ENCODE results near the gene IDI2. TPM values are rescaled to one million over a fixed set of nuclear protein-coding genes. Genes with fewer than 3 reads are reported as not detected.

Gene IDI2
- total and polyA plus RNA-seq, 2 of the 13 experiments (the other 11 are each of a cell fraction or from before 2014, with no cell fraction given), result not detected

- TF ChIP-seq SETDB1 (CRISPR knock-in tag; IDR thresholded peaks at IDR 0.05; ENCODE audit: borderline replicate concordance), result no peak
- TF ChIP-seq ZNF777 (CRISPR knock-in tag; IDR thresholded peaks at IDR 0.05), result no peak
- TF ChIP-seq NONO (IDR thresholded peaks at IDR 0.05), result no peak
- TF ChIP-seq NONO (CRISPR knock-in tag; conservative IDR thresholded peaks at IDR 0.05), result no peak
- TF ChIP-seq PHB2 (IDR thresholded peaks at IDR 0.05; ENCODE audit: partially characterized antibody), result no peak
- no peak for TF ChIP-seq ZNF510 (CRISPR knock-in tag; IDR thresholded peaks at IDR 0.05; ENCODE audit: low read depth)
- TF ChIP-seq RFX3 (CRISPR knock-in tag; IDR thresholded peaks at IDR 0.05), result no peak
- no peak for TF ChIP-seq ZNF644 (CRISPR knock-in tag; IDR thresholded peaks at IDR 0.05; ENCODE audit: low read depth)
- 0 out of 2 replicates have a peak, but pooled peaks have one; percentile 8 for TF ChIP-seq ZNF367 (CRISPR knock-in tag; IDR thresholded peaks at IDR 0.05; ENCODE audit: borderline replicate concordance)
- 0 out of 2 replicates have a peak, but pooled peaks have one; percentile 6 for TF ChIP-seq ZNF274 (CRISPR knock-in tag; IDR thresholded peaks at IDR 0.05)
- no peak for TF ChIP-seq SOX13 (IDR thresholded peaks at IDR 0.05)
- TF ChIP-seq SOX13 (CRISPR knock-in tag; conservative IDR thresholded peaks at IDR 0.05 in 1 of 2, IDR thresholded peaks at IDR 0.05 in 1 of 2), result no peak
- TF ChIP-seq NFIC (IDR thresholded peaks at IDR 0.05; ENCODE audit: low read length), result no peak
- no peak for TF ChIP-seq NFAT5 (CRISPR knock-in tag; IDR thresholded peaks at IDR 0.05)
- no peak for TF ChIP-seq ZBTB21 (CRISPR knock-in tag; IDR thresholded peaks at IDR 0.05)
- TF ChIP-seq ZNF558 (CRISPR knock-in tag; IDR thresholded peaks at IDR 0.05; ENCODE audit: borderline replicate concordance), result peak; percentile 21; the same call in 1 of the 2 replicates
- TF ChIP-seq CREM (IDR thresholded peaks at IDR 0.05), result no peak; the same call in 1 of the 2 replicates
- no peak for TF ChIP-seq CREM (CRISPR knock-in tag; IDR thresholded peaks at IDR 0.05)
- no peak for TF ChIP-seq JARID2 (CRISPR knock-in tag; IDR thresholded peaks at IDR 0.05; ENCODE audit: insufficient replicate concordance)
- peak; percentile 78 for TF ChIP-seq ZNF121 (CRISPR knock-in tag; IDR thresholded peaks at IDR 0.05)
- no peak for TF ChIP-seq ZNF207 (IDR thresholded peaks at IDR 0.05; ENCODE audit: borderline replicate concordance)
- no peak for TF ChIP-seq STAG1 (CRISPR knock-in tag; IDR thresholded peaks at IDR 0.05)
- TF ChIP-seq SP2 (CRISPR knock-in tag; IDR thresholded peaks at IDR 0.05), result no peak
- TF ChIP-seq ONECUT2 (CRISPR knock-in tag; IDR thresholded peaks at IDR 0.05), result 0 out of 2 replicates have a peak, but pooled peaks have one; percentile 3
- no peak for TF ChIP-seq ZNF572 (CRISPR knock-in tag; IDR thresholded peaks at IDR 0.05)
- TF ChIP-seq MED8 (CRISPR knock-in tag; IDR thresholded peaks at IDR 0.05; ENCODE audit: insufficient replicate concordance), result peak; percentile 5
- TF ChIP-seq KDM1A (CRISPR knock-in tag; IDR thresholded peaks at IDR 0.05), result no peak
- TF ChIP-seq HIVEP1 (CRISPR knock-in tag; IDR thresholded peaks at IDR 0.05), result no peak
- TF ChIP-seq ZNF33B (CRISPR knock-in tag; IDR thresholded peaks at IDR 0.05), result 0 out of 2 replicates have a peak, but pooled peaks have one; percentile 15
- no peak for TF ChIP-seq NFYB (CRISPR knock-in tag; IDR thresholded peaks at IDR 0.05)
- TF ChIP-seq ZNF263 (CRISPR knock-in tag; IDR thresholded peaks at IDR 0.05), result no peak
- no peak for TF ChIP-seq ZNF225 (CRISPR knock-in tag; IDR thresholded peaks at IDR 0.05)
Observed at GRCh38 chr10:1049425-1049958, 23.8 kb upstream of the IDI2 start (continued).
